IPS-NIHi7 (cell line): ENCODE results near the gene BDKRB2.

Experiments used
- DNase-seq: peaks from one replicate; pipeline ENCODE4 v3.0.0; 2012; ENCODE audit warnings: mixed read lengths; ENCODE audit errors: extremely low spot score

The BDKRB2 gene

GRCh38 chr14:96176811-96177211 lies 27.8 kb upstream of the BDKRB2 start:
- no peak for DNase-seq

- peak; percentile 52 for DNase-seq
These were observed 26.8 kb upstream of the BDKRB2 start for GRCh38 chr14:96177766-96178375.

GRCh38 chr14:96178461-96179321 lies 25.9 kb upstream of the BDKRB2 start:
- DNase-seq = no peak

GRCh38 chr14:96180043-96180874 lies 24.4 kb upstream of the BDKRB2 start:
- DNase-seq = no peak

- no peak for DNase-seq
These were observed 23.2 kb upstream of the BDKRB2 start for GRCh38 chr14:96181186-96182056.

GRCh38 chr14:96182546-96182945 lies 22.1 kb upstream of the BDKRB2 start:
- no peak for DNase-seq

GRCh38 chr14:96184737-96185136 lies 19.9 kb upstream of the BDKRB2 start:
- no peak for DNase-seq

- no peak for DNase-seq
These were observed 17.2 kb upstream of the BDKRB2 start for GRCh38 chr14:96187216-96188031.

GRCh38 chr14:96189281-96189711 lies 15.3 kb upstream of the BDKRB2 start:
- no peak for DNase-seq

GRCh38 chr14:96191353-96191752 lies 13.3 kb upstream of the BDKRB2 start:
- no peak for DNase-seq

- no peak for DNase-seq
These were observed 12.7 kb upstream of the BDKRB2 start for GRCh38 chr14:96191841-96192462.

GRCh38 chr14:96192975-96193805 lies 11.4 kb upstream of the BDKRB2 start:
- DNase-seq = no peak

GRCh38 chr14:96194262-96194656 lies 10.4 kb upstream of the BDKRB2 start:
- no peak for DNase-seq

- DNase-seq = no peak
These were observed 9.8 kb upstream of the BDKRB2 start for GRCh38 chr14:96194657-96195431.

GRCh38 chr14:96195441-96196081 lies 9.1 kb upstream of the BDKRB2 start:
- DNase-seq = no peak

- no peak for DNase-seq
These were observed 7.3 kb upstream of the BDKRB2 start for GRCh38 chr14:96197163-96197852.

GRCh38 chr14:96197969-96198368 lies 6.7 kb upstream of the BDKRB2 start:
- no peak for DNase-seq
